GM23248 (cell line): ENCODE measurements around the gene CEMIP. TPM values are rescaled to one million over a fixed set of nuclear protein-coding genes. Genes with fewer than 3 reads are reported as not detected.

Experiments used
- DNase-seq: peaks from one replicate; pipeline ENCODE4 v3.0.0-alpha.2; 2015
- H2AFZ ChIP-seq: fragments of 200-600 bp; sonication (generic); 2 replicates; pipeline ENCODE4 v1.6.1; 2016; ENCODE audit warnings: antibody characterized with exemption
- H3F3A ChIP-seq: fragments of 200-600 bp; sonication (generic); 2 replicates; pipeline ENCODE4 v1.6.1; 2016; ENCODE audit warnings: mild to moderate bottlenecking, antibody characterized with exemption, mixed run types; ENCODE audit not compliant: insufficient read depth
- H3K27ac ChIP-seq: fragments of 200-600 bp; sonication (generic); 2 replicates; pipeline ENCODE4 v1.5.1; 2016; ENCODE audit warnings: mild to moderate bottlenecking
- H3K27me3 ChIP-seq: fragments of 200-600 bp; sonication (generic); replicated peaks from 2 replicates; pipeline ENCODE4 v1.6.1; 2016; ENCODE audit warnings: mild to moderate bottlenecking; ENCODE audit not compliant: insufficient read depth
- H3K36me3 ChIP-seq: fragments of 200-600 bp; sonication (generic); 2 replicates; pipeline ENCODE4 v1.6.1; 2016; ENCODE audit warnings: low read depth, mild to moderate bottlenecking
- H3K4me1 ChIP-seq: fragments of 200-600 bp; sonication (generic); 2 replicates; pipeline ENCODE4 v1.6.1; 2016; ENCODE audit warnings: mild to moderate bottlenecking; ENCODE audit not compliant: insufficient read depth
- H3K4me2 ChIP-seq: fragments of 200-600 bp; sonication (generic); one replicate; pipeline ENCODE4 v1.6.1; 2016; ENCODE audit warnings: mild to moderate bottlenecking; ENCODE audit not compliant: unreplicated experiment
- H3K4me3 ChIP-seq: fragments of 200-600 bp; sonication (generic); 2 replicates; pipeline ENCODE4 v1.5.1; 2016; ENCODE audit warnings: mild to moderate bottlenecking
- H3K79me2 ChIP-seq: fragments of 200-600 bp; sonication (generic); 2 replicates; pipeline ENCODE4 v1.6.1; 2016; ENCODE audit warnings: mild to moderate bottlenecking; ENCODE audit not compliant: insufficient read depth
- H3K9ac ChIP-seq: fragments of 200-600 bp; sonication (generic); 2 replicates; pipeline ENCODE4 v1.6.1; 2016; ENCODE audit warnings: mild to moderate bottlenecking
- H3K9me2 ChIP-seq: fragments of 200-600 bp; sonication (generic); 2 replicates; pipeline ENCODE4 v1.6.1; 2016; ENCODE audit warnings: mixed run types, mild to moderate bottlenecking, moderate library complexity; ENCODE audit not compliant: insufficient read depth
- H3K9me3 ChIP-seq: fragments of 200-600 bp; sonication (generic); one replicate; pipeline ENCODE4 v1.6.1; 2017; ENCODE audit warnings: low read depth
- H4K20me1 ChIP-seq: fragments of 200-600 bp; sonication (generic); 2 replicates; pipeline ENCODE4 v1.6.0; 2016; ENCODE audit not compliant: insufficient read depth
- EZH2 ChIP-seq: fragments of 200-600 bp; sonication (generic); IDR thresholded peaks from 2 replicates; pipeline ENCODE4 v1.6.1; 2018; ENCODE audit warnings: antibody characterized with exemption, mild to moderate bottlenecking; ENCODE audit not compliant: insufficient read depth, poor library complexity, severe bottlenecking
- EZH2phosphoT487 ChIP-seq: fragments of 200-600 bp; sonication (generic); IDR thresholded peaks from 2 replicates; pipeline ENCODE4 v1.6.1; 2018; ENCODE audit warnings: antibody characterized with exemption, moderate library complexity, mild to moderate bottlenecking, low read depth; ENCODE audit not compliant: insufficient read depth
- WGBS, 2 experiments: methylation state at CpG; one replicate each; pipeline ENCODE4 v1.1.6; 2015 to 2017; ENCODE audit warnings: low lambda C conversion rate in 2 of 2, low coverage in 1 of 2; ENCODE audit errors: missing lambda C conversion rate in 2 of 2; 5-methylcytosine and 5-hydroxymethylcytosine counted together
- in situ Hi-C: fragments of 300-500 bp; cut with MboI; formaldehyde crosslinking; loops from 2 replicates; pipeline ENCODE4 v1.15.0; 2020
- polyA plus RNA-seq: library from polyadenylated mRNA; unstranded; fragments of >200 nt; fragmentation: Nextera tagmentation; extraction: Ambion mirVana; gene quantifications from 2 replicates; pipeline ENCODE4 v1.2.1, GENCODE V29; 2016
- total RNA-seq: library from RNA; depleted of rRNA; stranded (reverse); fragments of >200 nt; shearing (Covaris generic); gene quantifications from 2 replicates; pipeline ENCODE4 v1.2.3, GENCODE V29; 2014

The CEMIP gene
- total and polyA plus RNA-seq, 2 experiments from 2014 or later = 134 to 213 TPM

GRCh38 chr15:80744826-80745225, 34.3 kb upstream of the CEMIP start:
- no peaks in the 10 kb centered on the region for H4K20me1 ChIP-seq
- peak overlapping the region; percentile 19; the same call in 1 of the 2 replicates for H3K9ac ChIP-seq
- TF ChIP-seq EZH2phosphoT487 (no peak), EZH2 (no peak)
- no peaks in the 10 kb centered on the region; the same call in 1 of the 2 replicates for H3K36me3 ChIP-seq
- in situ Hi-C loops = no loop called here
- H3K4me1 ChIP-seq = peaks cover 15% of the 10 kb centered on the region
- H3K4me2 ChIP-seq = peak overlapping the region; percentile 59
- H3K27me3 ChIP-seq = no peaks in the 10 kb centered on the region
- DNase-seq = peak; percentile 80
- WGBS, 2 experiments = 2 to 5% methylated on average over 1 of the region's 1 CpG
- no peaks in the 10 kb centered on the region for H3K9me3 ChIP-seq
- H2AFZ ChIP-seq = peak overlapping the region; percentile 1; the same call in 1 of the 2 replicates
- H3K27ac ChIP-seq = peak overlapping the region; percentile 69
- H3K9me2 ChIP-seq = no peaks in the 10 kb centered on the region
- H3K4me3 ChIP-seq = no peak overlapping the region
- peaks cover 20% of the 10 kb centered on the region for H3F3A ChIP-seq
- H3K79me2 ChIP-seq = peaks cover 82% of the 10 kb centered on the region

DNA sequence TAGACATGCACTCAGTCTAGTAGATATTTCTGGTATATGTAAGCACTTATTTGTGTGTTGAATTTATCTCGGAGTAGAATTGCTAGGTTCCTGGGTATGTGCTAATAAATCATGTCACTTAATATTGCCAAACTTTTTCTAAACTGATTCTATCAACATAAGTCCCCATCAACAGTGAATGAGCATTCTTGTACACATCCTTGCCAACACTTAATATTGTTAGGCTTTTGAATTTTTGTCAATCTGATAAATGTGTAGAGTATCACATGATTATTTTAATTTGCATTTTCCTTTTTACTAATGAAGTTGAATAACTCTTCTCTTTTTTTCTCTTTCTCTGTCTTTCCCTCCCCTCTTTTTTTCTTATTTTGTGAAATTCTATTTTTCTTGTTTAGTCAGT, 33.3 kb upstream of the CEMIP start:
- H3K9me2 ChIP-seq = no peaks in the 10 kb centered on the region
- H3K4me2 ChIP-seq = no peak overlapping the region
- in situ Hi-C loops = no loop called here
- no peak overlapping the region for H3K4me3 ChIP-seq
- 95 to 97% methylated on average over 1 of the region's 1 CpG for WGBS, 2 experiments
- no peaks in the 10 kb centered on the region for H3K27me3 ChIP-seq
- peak overlapping the region; percentile 69; the same call in 1 of the 2 replicates for H3K27ac ChIP-seq
- H2AFZ ChIP-seq = no peak overlapping the region
- H3K4me1 ChIP-seq = peaks cover 15% of the 10 kb centered on the region
- H3K9me3 ChIP-seq = no peaks in the 10 kb centered on the region
- peaks cover 20% of the 10 kb centered on the region for H3F3A ChIP-seq
- TF ChIP-seq EZH2 (no peak), EZH2phosphoT487 (no peak)
- DNase-seq = no peak
- H3K79me2 ChIP-seq = peaks cover 81% of the 10 kb centered on the region
- no peak overlapping the region for H3K9ac ChIP-seq
- H3K36me3 ChIP-seq = peaks cover 3% of the 10 kb centered on the region; the same call in 1 of the 2 replicates
- H4K20me1 ChIP-seq = no peaks in the 10 kb centered on the region

- no peak overlapping the region for H2AFZ ChIP-seq
- peaks cover 65% of the 10 kb centered on the region for H3K79me2 ChIP-seq
- no peaks in the 10 kb centered on the region for H3K9me3 ChIP-seq
- in situ Hi-C loops = no loop called here
- no peak for TF ChIP-seq EZH2
- TF ChIP-seq EZH2phosphoT487 = no peak
- peaks cover 20% of the 10 kb centered on the region for H3F3A ChIP-seq
- DNase-seq = no peak
- 75 to 79% methylated on average over 16 of the region's 16 CpGs for WGBS, 2 experiments
- peaks cover 15% of the 10 kb centered on the region for H3K4me1 ChIP-seq
- no peaks in the 10 kb centered on the region for H4K20me1 ChIP-seq
- H3K27me3 ChIP-seq = no peaks in the 10 kb centered on the region
- no peaks in the 10 kb centered on the region for H3K9me2 ChIP-seq
- no peak overlapping the region for H3K27ac ChIP-seq
- H3K4me3 ChIP-seq = no peak overlapping the region
- H3K4me2 ChIP-seq = no peak overlapping the region
- H3K36me3 ChIP-seq = peaks cover 12% of the 10 kb centered on the region; the same call in 1 of the 2 replicates
- H3K9ac ChIP-seq = no peak overlapping the region
These were observed 31.7 kb upstream of the CEMIP start for GRCh38 chr15:80747317-80748053.

DNA sequence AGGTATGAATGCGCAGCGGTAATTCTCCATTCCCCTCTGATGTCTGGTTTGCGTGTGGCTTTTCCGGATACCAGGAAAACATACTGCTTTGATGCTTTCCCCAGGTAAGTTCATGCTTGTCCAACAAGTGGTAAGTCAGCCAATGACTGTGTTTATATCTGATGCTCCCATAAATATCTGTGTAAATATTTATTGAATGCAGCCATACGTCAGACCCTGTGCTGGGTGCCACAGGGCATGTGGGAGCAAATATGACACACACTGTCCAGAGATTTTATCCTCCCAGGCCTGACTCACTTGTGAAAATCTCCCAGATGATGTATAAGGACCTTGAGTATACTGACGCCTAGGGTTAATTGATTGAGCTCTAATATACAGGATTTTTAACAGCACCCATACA, 29.6 kb upstream of the CEMIP start:
- no peak overlapping the region for H2AFZ ChIP-seq
- peaks cover 48% of the 10 kb centered on the region for H3K79me2 ChIP-seq
- no peak overlapping the region for H3K4me2 ChIP-seq
- TF ChIP-seq EZH2 (no peak), EZH2phosphoT487 (no peak)
- H3F3A ChIP-seq = peaks cover 20% of the 10 kb centered on the region
- no peak overlapping the region for H3K9ac ChIP-seq
- WGBS, 2 experiments = 79 to 85% methylated on average over 6 of the region's 6 CpGs
- H3K27ac ChIP-seq = no peak overlapping the region
- no peaks in the 10 kb centered on the region for H4K20me1 ChIP-seq
- in situ Hi-C loops = no loop called here
- H3K4me3 ChIP-seq = no peak overlapping the region
- peak; percentile 60 for DNase-seq
- no peaks in the 10 kb centered on the region for H3K27me3 ChIP-seq
- H3K4me1 ChIP-seq = peaks cover 10% of the 10 kb centered on the region
- H3K9me2 ChIP-seq = no peaks in the 10 kb centered on the region
- H3K9me3 ChIP-seq = no peaks in the 10 kb centered on the region
- H3K36me3 ChIP-seq = peaks cover 12% of the 10 kb centered on the region
